Esophagus squamous epithelium (tissue), 4 donors: Measurements from ENCODE around the gene ZNF683.

Source experiments
- POLR2A ChIP-seq, 4 donors: fragments of 450-650 bp; IDR thresholded peaks; one replicate each; pipeline ENCODE4 v1.6.1; 2017; ENCODE audit warnings: antibody characterized with exemption in 4 of 4, mild to moderate bottlenecking in 4 of 4, moderate library complexity in 3 of 4
- TF ChIP-seq, protein P1 (sequence below), 6 experiments: fragments of 450-650 bp in 4 of 6; fragments of 200-600 bp in 2 of 6; sonication (generic) in 2 of 6; IDR thresholded peaks; one replicate each; pipeline ENCODE4 v1.5.1; 2016 to 2019; ENCODE audit warnings: antibody characterized with exemption in 6 of 6, mild to moderate bottlenecking in 4 of 6, moderate library complexity in 4 of 6

DNA sequence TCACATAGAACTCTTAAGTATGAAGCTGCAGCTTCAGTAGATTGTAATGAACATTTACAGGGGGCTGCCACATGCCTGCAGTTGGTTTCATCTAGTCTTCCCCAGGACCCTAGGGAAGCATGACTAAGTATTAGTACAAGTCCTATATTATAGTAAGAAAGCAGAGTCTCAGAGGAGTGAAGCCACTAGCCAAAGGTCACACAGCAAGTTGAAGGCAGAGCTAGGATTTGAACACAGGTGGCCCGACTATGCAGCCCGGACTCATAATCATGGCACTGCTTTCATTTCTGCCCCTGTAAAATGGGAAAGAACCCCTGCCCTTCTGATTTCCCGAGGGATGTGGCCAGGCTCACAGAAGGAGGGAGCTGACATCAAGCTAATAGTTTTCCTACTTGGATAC is 10.2 kb downstream of the ZNF683 start:
- no peak for TF ChIP-seq POLR2A (IDR thresholded peaks at IDR 0.05)
- TF ChIP-seq, protein P1, sequence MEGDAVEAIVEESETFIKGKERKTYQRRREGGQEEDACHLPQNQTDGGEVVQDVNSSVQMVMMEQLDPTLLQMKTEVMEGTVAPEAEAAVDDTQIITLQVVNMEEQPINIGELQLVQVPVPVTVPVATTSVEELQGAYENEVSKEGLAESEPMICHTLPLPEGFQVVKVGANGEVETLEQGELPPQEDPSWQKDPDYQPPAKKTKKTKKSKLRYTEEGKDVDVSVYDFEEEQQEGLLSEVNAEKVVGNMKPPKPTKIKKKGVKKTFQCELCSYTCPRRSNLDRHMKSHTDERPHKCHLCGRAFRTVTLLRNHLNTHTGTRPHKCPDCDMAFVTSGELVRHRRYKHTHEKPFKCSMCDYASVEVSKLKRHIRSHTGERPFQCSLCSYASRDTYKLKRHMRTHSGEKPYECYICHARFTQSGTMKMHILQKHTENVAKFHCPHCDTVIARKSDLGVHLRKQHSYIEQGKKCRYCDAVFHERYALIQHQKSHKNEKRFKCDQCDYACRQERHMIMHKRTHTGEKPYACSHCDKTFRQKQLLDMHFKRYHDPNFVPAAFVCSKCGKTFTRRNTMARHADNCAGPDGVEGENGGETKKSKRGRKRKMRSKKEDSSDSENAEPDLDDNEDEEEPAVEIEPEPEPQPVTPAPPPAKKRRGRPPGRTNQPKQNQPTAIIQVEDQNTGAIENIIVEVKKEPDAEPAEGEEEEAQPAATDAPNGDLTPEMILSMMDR (IDR thresholded peaks at IDR 0.05): no peak
